ENCODE results near the gene SLC26A4. TPM values are rescaled to one million over a fixed set of nuclear protein-coding genes. Genes with fewer than 3 reads are reported as not detected.
A peak's percentile ranks its signal among the peaks of the same experiment; 100 is the strongest.

SLC26A4 gene
- total RNA-seq, 4 donors from 2014 or later = 1.2 to 4.4 (median 1.7) TPM; not detected in 1

DNA sequence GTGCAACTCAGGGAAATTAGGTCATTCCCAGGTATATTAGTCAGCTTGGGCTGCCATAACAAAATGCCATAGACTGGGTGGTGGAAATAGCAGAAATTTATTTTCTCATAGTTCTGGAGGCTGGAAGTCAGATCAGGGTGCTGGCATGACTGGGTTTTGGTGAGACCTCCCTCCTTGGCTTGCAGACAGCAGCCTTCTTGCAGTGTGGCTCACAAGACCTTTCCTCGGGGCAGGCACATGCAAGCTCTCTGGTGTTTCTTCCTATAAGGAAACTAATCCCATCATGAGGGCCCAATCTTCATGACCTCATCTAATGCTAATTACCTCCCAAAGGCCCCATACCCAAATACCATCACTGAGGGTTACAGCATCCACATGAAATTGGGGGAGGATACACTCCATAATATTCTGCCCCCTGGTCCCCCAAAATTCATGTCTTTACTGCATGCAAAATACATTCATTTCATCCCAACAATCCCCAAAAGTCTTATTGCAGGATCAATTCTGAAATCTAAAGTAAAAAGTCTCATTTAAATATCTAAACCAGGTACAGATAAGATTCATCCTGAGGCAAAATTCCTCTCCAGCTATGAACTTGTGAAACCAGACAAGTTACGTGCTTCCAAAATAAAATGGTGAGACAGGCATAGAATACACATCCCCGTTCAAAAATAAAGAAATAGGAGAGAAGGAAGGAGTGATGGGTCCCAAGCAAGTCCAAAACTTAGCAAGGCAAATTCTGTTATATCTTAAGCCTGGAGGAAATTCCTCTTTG is 65.9 kb downstream of the SLC26A4 start:
- no peak for TF ChIP-seq CTCF (IDR thresholded peaks at IDR 0.05)
- TF ChIP-seq POLR2A (IDR thresholded peaks at IDR 0.05) = no peak
- H3K27ac ChIP-seq = no peak overlapping the region
- no peaks in the 10 kb centered on the region for H3K4me1 ChIP-seq
- no peak for DNase-seq
- no peaks in the 10 kb centered on the region for H3K27me3 ChIP-seq
- intact Hi-C loops (cut with DNase I; ENCODE audit: low total_unique reads) = loop anchor here (10.0 kb wide), 1 partner anchor 262 kb away; no protein-coding TSS in a partner anchor
- H3K9me3 ChIP-seq = no peaks in the 10 kb centered on the region
- no peaks in the 10 kb centered on the region for H3K36me3 ChIP-seq
- no peak overlapping the region for H3K4me3 ChIP-seq

DNA sequence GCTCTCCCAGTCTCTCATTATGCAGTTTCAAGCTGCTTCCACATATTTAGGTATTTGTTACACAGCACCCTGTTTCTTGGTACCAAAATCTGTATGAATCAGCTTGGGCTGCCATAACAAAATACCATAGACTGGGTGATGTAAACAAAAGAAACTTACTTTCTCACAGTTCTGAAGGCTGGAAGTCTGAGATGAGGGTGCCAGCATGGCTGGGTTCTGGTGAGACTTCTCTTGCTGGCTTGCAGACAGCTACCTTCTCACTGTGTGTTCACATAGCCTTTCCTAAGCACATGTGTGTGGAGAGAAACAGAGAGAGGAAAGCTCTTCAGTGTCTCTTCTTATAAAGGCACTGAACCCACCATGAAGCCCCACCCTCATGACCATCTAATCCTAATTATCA is 67.6 kb downstream of the SLC26A4 start:
- Histone ChIP-seq H3K27ac (no peak overlapping the region), H3K4me1 (no peaks in the 10 kb centered on the region), H3K4me3 (no peak overlapping the region), H3K9me3 (no peaks in the 10 kb centered on the region), H3K36me3 (no peaks in the 10 kb centered on the region), H3K27me3 (no peaks in the 10 kb centered on the region)
- TF ChIP-seq POLR2A (IDR thresholded peaks at IDR 0.05) = no peak
- TF ChIP-seq CTCF (IDR thresholded peaks at IDR 0.05) = no peak
- no peak for DNase-seq
- intact Hi-C loops (cut with DNase I; ENCODE audit: low total_unique reads) = loop anchor here (10.0 kb wide), 1 partner anchor 263 kb away; no protein-coding TSS in a partner anchor

GRCh38 chr7:107742678-107743566 is 82.3 kb downstream of the SLC26A4 start:
- H3K4me1 ChIP-seq = peaks cover 0 to 9% of the 10 kb centered on the region in 2 donors
- H3K27ac ChIP-seq = peak overlapping the region; percentile 97
- H3K27me3 ChIP-seq = no peaks in the 10 kb centered on the region
- H3K36me3 ChIP-seq = no peaks in the 10 kb centered on the region
- TF ChIP-seq CTCF (IDR thresholded peaks at IDR 0.05) = no peak
- no peak for TF ChIP-seq POLR2A (IDR thresholded peaks at IDR 0.05)
- peak in 1 of 2 donors; percentile 52 for DNase-seq
- intact Hi-C loops (cut with DNase I; ENCODE audit: low total_unique reads) = no loop called here
- H3K4me3 ChIP-seq = peak overlapping the region; percentile 84 to 97
- no peaks in the 10 kb centered on the region for H3K9me3 ChIP-seq

- peak; percentile 96 to 97 for DNase-seq
- no peaks in the 10 kb centered on the region for H3K9me3 ChIP-seq
- peak; percentile 52 to 82 (median 68) for TF ChIP-seq CTCF (IDR thresholded peaks at IDR 0.05)
- peak; percentile 50 to 65 for TF ChIP-seq POLR2A (IDR thresholded peaks at IDR 0.05)
- H3K36me3 ChIP-seq = no peaks in the 10 kb centered on the region
- no peaks in the 10 kb centered on the region for H3K27me3 ChIP-seq
- H3K27ac ChIP-seq = peak within 1 kb of the TSS; percentile 97
- intact Hi-C loops (cut with DNase I; ENCODE audit: low total_unique reads) = no loop called here
- peaks cover 0 to 9% of the 10 kb centered on the region in 2 donors for H3K4me1 ChIP-seq
- H3K4me3 ChIP-seq = peak within 1 kb of the TSS; percentile 84 to 97
These were observed 83.1 kb downstream of the SLC26A4 start, which contains the start of gene CBLL1 for GRCh38 chr7:107743567-107744344. TSS of gene CBLL1 (plus strand) at chr7:107744142. CDS start at chr7:107744164, 22 bp downstream.
